IPS-18c (cell line): ENCODE measurements around the gene DCTPP1.
"Not testable (repeated sequence)": the region's sequence is repeated elsewhere in the genome, so short reads cannot be mapped to it uniquely, and the experiment has no call there.

Source experiments
- H3K4me3 ChIP-seq: 2 replicates; pipeline ENCODE4 v1.7.0; 2013; ENCODE audit warnings: low read depth, mild to moderate bottlenecking, low read length, moderate library complexity; ENCODE audit not compliant: insufficient read depth
- H3K9me3 ChIP-seq: one replicate; pipeline ENCODE4 v1.6.1; 2013; ENCODE audit warnings: mild to moderate bottlenecking, low read length, moderate library complexity; ENCODE audit not compliant: control insufficient read depth, insufficient read depth

Gene DCTPP1

GRCh38 chr16:30398661-30399434 lies 31.0 kb downstream of the DCTPP1 start:
- Histone ChIP-seq H3K9me3 (no peaks in the 10 kb centered on the region), H3K4me3 (no peak overlapping the region)

- Histone ChIP-seq H3K4me3 (no peak overlapping the region), H3K9me3 (no peaks in the 10 kb centered on the region)
Observed at GRCh38 chr16:30397776-30398660, 31.8 kb downstream of the DCTPP1 start.

- Histone ChIP-seq H3K9me3 (no peaks in the 10 kb centered on the region), H3K4me3 (no peak overlapping the region)
Observed at GRCh38 chr16:30397056-30397455, 32.8 kb downstream of the DCTPP1 start.

GRCh38 chr16:30396627-30397026 lies 33.2 kb downstream of the DCTPP1 start:
- H3K9me3 ChIP-seq: not testable (repeated sequence)
- H3K4me3 ChIP-seq: peak overlapping the region; percentile 94

GRCh38 chr16:30395992-30396585 lies 33.7 kb downstream of the DCTPP1 start:
- H3K4me3 ChIP-seq: peak overlapping the region; percentile 94
- H3K9me3 ChIP-seq: no peaks in the 10 kb centered on the region

GRCh38 chr16:30395155-30395991 lies 34.5 kb downstream of the DCTPP1 start, which contains the start of gene ZNF48:
ZNF48 (plus strand) TSS chr16:30395420; CDS start chr16:30395795, 375 bp downstream.
- H3K9me3 ChIP-seq: no peaks in the 10 kb centered on the region
- H3K4me3 ChIP-seq: peak within 1 kb of the TSS; percentile 94

GRCh38 chr16:30394592-30395154 lies 35.2 kb downstream of the DCTPP1 start:
- no peaks in the 10 kb centered on the region for H3K9me3 ChIP-seq
- H3K4me3 ChIP-seq: peak overlapping the region; percentile 94

- no peak overlapping the region for H3K4me3 ChIP-seq
- H3K9me3 ChIP-seq: no peaks in the 10 kb centered on the region
Observed at GRCh38 chr16:30383521-30383920, 46.3 kb downstream of the DCTPP1 start.

GRCh38 chr16:30382111-30382881 lies 47.5 kb downstream of the DCTPP1 start, which contains the start of gene SEPTIN1:
SEPTIN1 (minus strand) TSS chr16:30382561; CDS start chr16:30382542, 19 bp downstream.
- H3K4me3 ChIP-seq: no peak within 1 kb of the TSS

GRCh38 chr16:30381291-30382041 lies 48.4 kb downstream of the DCTPP1 start:
- no peaks in the 10 kb centered on the region for H3K9me3 ChIP-seq
- H3K4me3 ChIP-seq: no peak overlapping the region

More at GRCh38 chr16:30382111-30382881, 47.5 kb downstream of the DCTPP1 start, which contains the start of gene SEPTIN1:
- H3K9me3 ChIP-seq: no peaks in the 10 kb centered on the region

GRCh38 chr16:30380803-30381208 lies 49.0 kb downstream of the DCTPP1 start:
- H3K4me3 ChIP-seq: no peak overlapping the region
- no peaks in the 10 kb centered on the region for H3K9me3 ChIP-seq

GRCh38 chr16:30380072-30380802 lies 49.6 kb downstream of the DCTPP1 start:
- Histone ChIP-seq H3K4me3 (no peak overlapping the region), H3K9me3 (no peaks in the 10 kb centered on the region)

- H3K4me3 ChIP-seq: peak overlapping the region; percentile 81
- no peaks in the 10 kb centered on the region for H3K9me3 ChIP-seq
Observed at GRCh38 chr16:30379158-30379783, 50.6 kb downstream of the DCTPP1 start.
